ENCODE results near the gene RAMACL. TPM values are rescaled to one million over a fixed set of nuclear protein-coding genes. Genes with fewer than 3 reads are reported as not detected.

Gene RAMACL
- total and polyA plus RNA-seq, 2 of the 4 experiments (the other 2 are of a cell fraction): 0.46 to 0.90 TPM

- Histone ChIP-seq H4K91ac (ENCODE audit: insufficient read depth, low read depth, low read length) (peak overlapping the region; percentile 81; the same call in 1 of the 2 replicates), H3K4me2 (ENCODE audit: low read depth, low read length) (peak overlapping the region; percentile 69; the same call in 1 of the 2 replicates), H3K36me3 (ENCODE audit: control insufficient read depth, insufficient read depth, low read length) (peaks cover 15% of the 10 kb centered on the region), H2AK5ac (ENCODE audit: low read depth, low read length) (peak overlapping the region; percentile 88; the same call in 1 of the 2 replicates), H3K9me1 (ENCODE audit: insufficient read depth, low read length) (peaks cover 34% of the 10 kb centered on the region), H3K4me1 (ENCODE audit: control insufficient read depth, insufficient read depth, low read length) (peaks cover 34% of the 10 kb centered on the region), H3K4me3 (ENCODE audit: insufficient read depth, low read depth, low read length) (no peak overlapping the region), H3K79me1 (ENCODE audit: low read depth in 1 of 2, low read length in 2 of 2) (peaks cover 43 to 72% of the 10 kb centered on the region in 2 experiments), H3K27ac (ENCODE audit: insufficient read depth, low read length) (peak overlapping the region; percentile 92), H3K9ac (ENCODE audit: low read depth, low read length) (peak overlapping the region; percentile 79; the same call in 1 of the 2 replicates), H3K9me3 (ENCODE audit: control insufficient read depth, insufficient read depth, low read length) (no peaks in the 10 kb centered on the region), H3K23ac (ENCODE audit: low read depth, low read length) (peak overlapping the region; percentile 81), H4K20me1 (ENCODE audit: insufficient read depth, low read length) (peaks cover 8% of the 10 kb centered on the region; the same call in 1 of the 2 replicates), H2AFZ (replicated peaks; ENCODE audit: low read length, poor library complexity) (no peak overlapping the region), H4K8ac (ENCODE audit: low read depth in 2 of 2, low read length in 2 of 2) (peak overlapping the region; percentile 29 to 67; a peak in 2 of 4 replicates), H2BK20ac (ENCODE audit: low read depth, low read length) (peak overlapping the region; percentile 66), H2BK5ac (ENCODE audit: low read depth, low read length, poor library complexity, severe bottlenecking) (peak overlapping the region; percentile 90), H4K5ac (ENCODE audit: low read depth, low read length) (peak overlapping the region; percentile 85), H3K56ac (ENCODE audit: extremely low read depth, insufficient read depth, low read length) (no peak overlapping the region), H3K14ac (replicated peaks; ENCODE audit: low read depth, low read length) (peak overlapping the region; percentile 82), H3K27me3 (ENCODE audit: control insufficient read depth, insufficient read depth, low read length) (no peaks in the 10 kb centered on the region), H2BK120ac (ENCODE audit: low read depth, low read length) (peak overlapping the region; percentile 81), H2BK15ac (ENCODE audit: low read depth, low read length) (peak overlapping the region; percentile 74; the same call in 2 of the 3 replicates), H2AK9ac (replicated peaks; ENCODE audit: low read depth, low read length, poor library complexity) (peak overlapping the region; percentile 8), H3K4ac (ENCODE audit: low read depth, low read length) (peak overlapping the region; percentile 73), H3K18ac (ENCODE audit: low read depth, low read length) (peak overlapping the region; percentile 75)
- WGBS, 2 experiments (ENCODE audit: extremely low coverage in 2 of 2, insufficient read length in 1 of 2): no CpG with 5 or more reads among the region's 6 CpGs
- in situ Hi-C loops (cut with MboI; ENCODE audit: low sequenced_read_pairs) (no loop called here), intact Hi-C loops (cut with micrococcal nuclease) (loop anchor here (2.0 kb wide), 1 partner anchor 48 kb away; no protein-coding TSS in a partner anchor), dilution Hi-C loops (cut with HindIII; ENCODE audit: low sequenced_read_pairs, unreplicated experiment) (no loop called here)
- ChIA-PET CTCF (no interaction called here), POLR2A (ENCODE audit: unreplicated experiment) (no interaction called here)
- ATAC-seq (ENCODE audit: low read depth) (no peak), DNase-seq (no peak)
- TF ChIP-seq RCOR1 (IDR thresholded peaks at IDR 0.05; ENCODE audit: insufficient replicate concordance, low read length): no peak
- no peak for TF ChIP-seq FOS (IDR thresholded peaks at IDR 0.05; ENCODE audit: low read depth, low read length)
- no peak for TF ChIP-seq CHD1 (IDR thresholded peaks at IDR 0.05; ENCODE audit: low read depth, low read length)
- TF ChIP-seq CTCF (conservative IDR thresholded peaks at IDR 0.05; ENCODE audit: low read depth, low read length): no peak
- no peak for TF ChIP-seq CEBPB (IDR thresholded peaks at IDR 0.05; ENCODE audit: low read depth, low read length)
- no peak for TF ChIP-seq POLR2A (IDR thresholded peaks at IDR 0.05; ENCODE audit: low read depth, low read length)
- no peak for TF ChIP-seq MAFK (IDR thresholded peaks at IDR 0.05; ENCODE audit: low read depth, low read length)
- BruUV-seq (replicated peaks): no TSS peak
Measured at GRCh38 chr6:166621114-166621540, 34.6 kb upstream of the RAMACL start.

Measured in IMR-90 (cell line).